GM21723 (cell line): Measurements from ENCODE around the gene HGS.

Experiments
- ATAC-seq: cut with Tn5 transposase; IDR thresholded peaks from one replicate; pipeline ENCODE4 v1.9.1; 2021; ENCODE audit warnings: mild to moderate bottlenecking, moderate library complexity; ENCODE audit not compliant: unreplicated experiment

HGS gene

GRCh38 chr17:81702934-81703746 lies 19.3 kb downstream of the HGS start, which contains the start of gene MRPL12:
Gene MRPL12 (plus strand): TSS chr17:81703367. CDS start chr17:81703502, 135 bp downstream.
- peak; percentile 73 for ATAC-seq

GRCh38 chr17:81703747-81704654 lies 20.2 kb downstream of the HGS start:
- ATAC-seq: no peak

DNA sequence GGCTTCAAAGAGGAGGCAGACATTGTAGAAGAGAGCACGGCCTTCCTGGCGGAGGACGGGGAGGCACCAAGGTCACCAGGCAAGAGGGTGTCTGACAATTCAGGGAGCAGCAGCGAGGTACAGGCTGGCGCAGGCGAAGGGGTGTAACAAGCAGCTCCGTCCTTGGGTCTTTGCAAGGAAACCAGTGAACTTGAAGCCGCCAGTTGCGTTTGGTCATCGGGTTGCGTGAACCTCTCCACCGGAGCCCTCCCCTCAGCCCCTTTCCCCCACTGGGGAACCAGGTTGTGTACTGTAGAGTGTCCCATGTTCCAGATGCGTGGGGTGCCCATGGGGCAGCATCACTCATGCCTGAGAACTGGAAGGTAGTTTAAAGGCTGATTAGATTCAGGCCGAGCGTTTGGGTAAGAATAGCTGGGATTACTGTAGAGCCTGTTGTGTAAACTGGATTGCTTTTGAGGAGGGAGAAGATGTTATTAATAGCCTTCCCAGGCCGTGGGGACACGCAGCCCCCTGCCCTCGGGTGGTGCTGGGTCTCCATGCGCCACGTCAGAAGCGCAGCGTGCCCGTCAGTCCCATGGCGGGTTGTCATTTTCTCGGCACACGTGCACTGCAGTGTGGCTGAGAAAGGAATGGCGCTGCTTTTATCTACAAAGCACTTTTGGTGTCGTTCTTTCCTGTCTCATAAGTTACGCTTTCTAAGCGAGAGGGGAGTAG lies 21.9 kb downstream of the HGS start:
- ATAC-seq: no peak

DNA sequence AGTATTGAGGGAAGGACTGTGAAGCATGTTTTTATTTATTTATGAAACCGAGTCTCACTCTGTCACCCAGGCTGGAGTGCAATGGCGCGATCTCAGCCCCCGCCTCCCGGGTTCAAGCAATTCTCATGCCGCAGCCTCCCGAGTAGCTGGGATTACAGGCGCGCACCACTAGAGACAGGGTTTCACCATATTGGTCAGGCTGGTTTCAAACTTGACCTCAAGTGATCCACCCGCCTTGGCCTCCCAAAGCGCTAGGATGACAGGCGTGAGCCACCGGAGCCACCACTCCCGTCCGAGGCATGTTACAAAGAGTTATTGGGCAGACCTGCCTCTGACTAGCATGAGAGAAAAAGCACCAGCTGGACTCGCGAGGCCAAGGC lies 22.4 kb downstream of the HGS start:
- no peak for ATAC-seq

DNA sequence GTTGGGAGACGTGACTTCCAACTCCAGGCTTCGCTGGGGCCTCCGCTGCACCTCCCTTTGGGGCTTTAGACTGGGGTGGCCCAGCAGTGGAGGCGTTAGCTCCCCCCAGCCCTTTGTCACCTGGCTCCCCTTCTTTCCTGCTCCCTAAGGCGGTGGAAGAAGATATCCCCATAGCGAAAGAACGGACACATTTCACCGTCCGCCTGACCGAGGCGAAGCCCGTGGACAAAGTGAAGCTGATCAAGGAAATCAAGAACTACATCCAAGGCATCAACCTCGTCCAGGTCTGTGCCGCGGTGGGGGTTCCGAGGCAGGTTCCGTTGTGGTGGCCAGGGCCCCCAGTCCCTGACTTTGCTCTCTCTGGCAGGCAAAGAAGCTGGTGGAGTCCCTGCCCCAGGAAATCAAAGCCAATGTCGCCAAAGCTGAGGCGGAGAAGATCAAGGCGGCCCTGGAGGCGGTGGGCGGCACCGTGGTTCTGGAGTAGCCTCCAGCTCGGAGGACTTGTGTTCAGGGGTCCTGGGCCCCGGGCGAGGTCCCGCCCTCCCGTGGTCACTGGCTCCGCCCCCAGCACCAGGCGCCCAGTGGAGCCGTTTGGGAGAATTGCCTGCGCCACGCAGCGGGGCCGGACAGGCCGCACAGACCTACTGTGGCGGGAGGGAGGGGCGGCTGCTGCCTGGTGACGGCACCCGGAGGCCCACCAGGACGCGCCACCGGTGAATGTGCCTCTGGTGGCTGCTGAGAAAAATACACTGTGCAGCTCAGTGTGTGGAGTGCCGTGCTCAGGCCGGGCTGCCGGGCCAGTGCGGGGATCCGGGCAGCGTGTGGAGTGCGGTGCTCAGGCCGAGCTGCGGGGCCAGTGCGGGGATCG lies 23.2 kb downstream of the HGS start:
- no peak for ATAC-seq

DNA sequence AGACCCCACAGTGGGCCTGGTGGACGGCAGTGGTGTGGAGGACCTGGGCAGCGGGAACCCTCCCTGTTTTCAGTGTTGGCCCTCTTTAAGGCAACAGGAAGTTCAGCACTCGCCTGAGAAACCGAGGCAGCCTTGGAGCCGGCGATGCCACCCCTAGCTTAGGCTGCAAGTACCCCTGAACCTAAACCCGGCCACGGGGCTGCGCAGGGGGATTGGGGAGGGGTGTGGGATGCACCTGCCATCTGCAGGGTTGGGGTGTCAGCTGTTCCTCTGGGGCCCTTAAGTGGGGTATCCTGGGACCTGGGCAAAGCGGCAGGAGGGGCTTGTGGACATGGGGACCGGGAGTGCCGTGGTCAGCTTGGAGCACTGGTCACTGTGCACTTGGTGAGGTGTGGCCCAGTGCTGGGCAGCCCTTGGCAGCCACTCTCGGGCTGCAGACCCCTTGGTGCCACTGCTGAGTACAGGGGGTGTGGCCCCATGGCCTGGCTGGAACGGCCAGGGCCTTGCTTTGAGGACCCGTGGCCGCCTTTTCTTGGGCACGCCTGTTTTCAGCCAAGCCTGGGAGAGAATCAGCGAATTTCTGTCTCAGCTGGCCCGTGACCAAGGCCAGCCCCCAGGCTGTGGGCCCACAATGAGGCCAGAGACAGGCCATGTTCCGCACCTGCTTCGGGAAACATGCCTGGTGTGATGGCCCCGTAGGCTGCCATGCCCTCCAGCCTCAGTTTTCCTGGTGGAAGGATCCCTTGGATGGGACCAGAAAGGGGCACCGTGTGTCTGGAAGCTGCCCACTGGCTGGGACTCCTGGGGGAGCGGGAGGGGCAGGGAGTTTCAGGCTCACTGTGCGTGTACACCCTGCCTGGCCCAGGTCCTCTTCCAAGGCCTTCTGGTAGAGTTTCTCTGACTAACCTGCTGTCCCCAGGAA lies 24.2 kb downstream of the HGS start:
- ATAC-seq: no peak

DNA sequence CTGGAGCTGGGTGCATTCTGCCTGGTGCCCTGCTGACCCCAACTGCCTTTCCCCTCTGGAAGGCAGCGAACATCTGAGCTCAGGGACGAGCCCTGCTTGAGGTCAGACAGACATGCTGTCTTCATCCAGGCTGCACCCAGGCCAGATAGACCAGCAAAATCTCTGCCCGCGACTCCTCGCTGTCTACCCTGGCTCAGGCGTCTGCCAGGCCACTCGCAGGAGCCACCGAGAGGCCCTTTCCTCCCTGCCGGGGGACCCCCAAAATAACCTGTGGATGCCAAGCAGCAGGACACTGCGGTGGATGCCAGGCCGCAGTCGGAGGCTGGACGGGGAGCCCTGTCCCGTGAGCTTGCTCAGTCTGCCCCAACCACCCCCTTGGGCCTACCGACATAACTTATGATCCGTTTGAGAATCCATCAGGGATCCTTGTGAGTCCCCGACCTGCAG lies 25.0 kb downstream of the HGS start:
- no peak for ATAC-seq

- no peak for ATAC-seq
These were observed 26.9 kb downstream of the HGS start for GRCh38 chr17:81710514-81711308.

- peak; percentile 63 for ATAC-seq
These were observed 28.1 kb downstream of the HGS start, which contains the start of gene SLC25A10 for GRCh38 chr17:81711814-81712467. Gene SLC25A10 (plus strand): TSS chr17:81712284. CDS start chr17:81712427, 143 bp downstream.

- ATAC-seq: peak; percentile 15
These were observed 28.7 kb downstream of the HGS start for GRCh38 chr17:81712468-81713003.

DNA sequence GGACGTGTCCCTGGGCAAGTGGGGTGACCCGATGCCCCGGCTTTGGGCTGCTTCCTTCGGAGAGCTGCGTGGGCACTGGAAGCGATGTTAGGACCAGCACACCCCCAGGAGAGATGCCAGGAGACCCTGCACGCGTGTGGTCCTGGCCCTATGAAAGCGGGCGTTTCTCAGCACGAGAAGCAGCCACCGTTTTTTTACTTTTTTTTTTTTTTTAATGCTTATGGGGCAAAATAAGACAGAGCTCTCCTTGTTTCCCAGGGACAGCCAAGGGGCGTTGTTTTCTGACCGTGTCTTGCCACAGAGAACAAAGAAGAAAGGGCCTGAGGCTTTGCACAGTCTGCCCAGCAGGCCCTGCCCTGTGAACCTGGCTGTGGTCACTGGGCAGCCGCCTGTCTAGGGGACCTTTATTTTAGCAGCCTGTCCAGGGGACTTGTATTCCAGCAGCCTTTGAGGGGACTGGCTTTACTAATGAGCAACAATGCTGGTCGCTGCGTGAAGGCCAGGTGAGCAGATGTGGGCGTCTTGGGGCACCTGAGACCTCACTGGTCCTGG lies 29.3 kb downstream of the HGS start:
- ATAC-seq: no peak

GRCh38 chr17:81713556-81714411 lies 30.0 kb downstream of the HGS start:
- ATAC-seq: no peak

DNA sequence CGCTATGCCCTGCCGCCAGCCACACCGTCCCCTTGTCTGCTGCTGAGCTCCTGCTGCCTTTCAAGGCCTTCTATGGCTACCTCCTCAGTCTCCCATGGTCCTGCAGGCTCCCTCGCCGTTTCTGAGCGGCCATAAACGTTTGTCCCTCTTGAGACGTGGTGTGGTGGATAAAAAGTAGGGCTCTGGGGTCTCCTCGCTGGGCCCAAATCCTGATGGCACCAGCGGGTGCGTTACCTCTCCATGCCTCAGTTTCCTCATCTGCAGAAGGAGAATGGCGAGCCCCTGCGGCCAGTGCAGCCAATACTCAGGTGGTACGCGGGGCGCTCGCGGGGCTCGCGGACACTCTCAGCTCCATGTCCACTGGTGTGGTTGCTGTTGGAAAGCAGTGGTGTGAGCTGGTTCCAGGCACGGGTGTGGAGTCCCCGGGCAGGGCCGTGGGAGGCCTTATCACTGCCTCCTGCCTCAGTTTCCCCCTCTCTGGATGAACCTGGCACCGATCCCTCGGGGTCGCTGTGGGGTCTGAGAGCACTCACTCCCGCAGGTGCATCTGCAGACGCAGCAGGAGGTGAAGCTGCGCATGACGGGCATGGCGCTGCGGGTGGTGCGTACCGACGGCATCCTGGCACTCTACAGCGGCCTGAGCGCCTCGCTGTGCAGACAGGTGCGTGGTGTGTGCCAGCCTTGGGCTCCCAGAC lies 30.7 kb downstream of the HGS start:
- ATAC-seq: no peak

DNA sequence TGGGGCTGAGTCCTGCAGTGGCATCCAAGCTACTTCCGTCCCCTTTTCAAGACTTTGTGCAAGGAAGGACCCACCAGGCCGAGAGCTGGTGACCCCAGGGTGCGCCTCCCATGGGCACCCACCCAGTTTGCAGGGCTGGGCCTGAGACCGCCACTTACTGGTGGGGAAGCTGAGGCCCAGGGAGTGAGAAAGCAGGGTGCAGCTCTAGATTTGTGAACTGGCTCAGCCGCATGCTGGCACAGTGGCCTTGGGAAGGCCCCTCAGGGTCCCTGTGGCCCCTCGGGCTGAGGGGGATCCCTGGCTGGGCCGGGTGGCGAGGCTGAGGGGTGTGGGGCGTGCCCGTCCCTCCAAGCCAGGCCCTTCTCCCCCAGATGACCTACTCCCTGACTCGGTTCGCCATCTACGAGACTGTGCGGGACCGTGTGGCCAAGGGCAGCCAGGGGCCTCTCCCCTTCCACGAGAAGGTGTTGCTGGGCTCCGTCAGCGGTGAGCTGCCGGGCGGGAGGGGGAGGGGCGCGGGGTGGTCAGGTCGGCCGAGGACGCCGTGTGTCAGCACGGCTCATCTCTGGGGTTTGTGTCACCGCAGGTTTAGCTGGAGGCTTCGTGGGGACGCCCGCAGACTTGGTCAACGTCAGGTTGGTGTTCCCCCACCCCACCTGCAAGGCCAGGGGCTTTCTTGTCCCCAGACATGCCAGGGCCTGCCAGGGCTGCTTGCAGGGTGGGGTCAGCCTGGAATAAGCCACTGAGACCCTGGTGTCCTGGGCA lies 31.5 kb downstream of the HGS start:
- ATAC-seq: no peak
